ENCODE data around the gene MX2.
A peak's percentile ranks its signal among the peaks of the same experiment; 100 is the strongest.
"Not testable (repeated sequence)": the region's sequence is repeated elsewhere in the genome, so short reads cannot be mapped to it uniquely, and the experiment has no call there.

The MX2 gene

DNA sequence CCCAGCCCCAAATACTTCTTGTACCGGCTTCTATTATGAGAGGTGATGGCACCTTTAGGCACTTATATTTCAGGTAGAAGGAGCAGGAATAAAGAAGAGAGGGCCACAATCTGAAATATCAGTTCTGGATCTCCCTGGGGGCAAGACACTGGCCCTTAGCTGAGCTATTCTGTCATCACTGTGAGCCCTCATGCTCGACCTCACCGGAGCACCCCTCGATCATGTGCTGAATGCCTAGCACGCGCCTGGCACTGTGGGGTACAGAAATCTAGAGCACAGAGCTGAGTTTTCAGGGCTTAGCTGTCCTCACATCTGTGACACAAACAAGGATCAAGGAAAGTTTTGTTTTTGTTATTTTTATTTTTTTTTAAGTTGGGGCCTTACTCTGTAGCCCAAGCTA, 56.6 kb downstream of the MX2 start:
- no peak for DNase-seq (ENCODE audit: low spot score)

DNA sequence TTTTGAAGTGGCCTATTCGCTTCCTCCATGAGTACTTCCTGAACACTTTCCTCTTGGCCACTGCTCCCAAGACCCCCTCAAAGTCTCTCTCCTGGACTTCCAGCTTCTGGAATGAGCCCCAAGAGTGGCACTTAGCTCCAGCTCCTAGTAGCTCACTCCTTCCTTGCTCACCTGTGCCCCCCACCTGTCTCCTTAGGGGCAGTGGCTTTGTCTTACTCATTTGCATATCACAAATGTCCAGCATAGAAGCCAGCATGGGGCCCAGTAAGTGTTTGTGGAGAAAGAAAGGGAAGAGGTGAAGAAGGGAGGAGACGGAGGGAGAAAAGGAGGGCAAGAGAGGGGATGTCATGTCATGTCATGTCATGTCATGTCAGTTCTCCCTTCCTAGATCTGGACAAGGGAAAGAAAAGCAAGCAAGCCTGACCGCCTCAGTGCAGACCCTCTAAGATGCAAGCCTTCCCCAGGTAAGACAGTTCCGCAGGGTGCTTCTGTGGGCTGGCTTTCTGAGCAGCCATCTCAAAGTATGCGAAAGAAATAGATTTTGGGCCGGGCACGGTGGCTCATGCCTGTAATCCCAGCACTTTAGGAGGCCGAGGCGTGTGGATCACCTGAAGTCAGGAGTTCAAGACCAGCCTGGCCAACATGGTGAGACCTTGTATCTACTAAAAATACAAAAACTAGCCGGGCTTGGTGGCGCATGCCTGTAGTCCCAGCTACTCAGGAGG, 57.3 kb downstream of the MX2 start:
- DNase-seq (ENCODE audit: low spot score), result no peak

DNA sequence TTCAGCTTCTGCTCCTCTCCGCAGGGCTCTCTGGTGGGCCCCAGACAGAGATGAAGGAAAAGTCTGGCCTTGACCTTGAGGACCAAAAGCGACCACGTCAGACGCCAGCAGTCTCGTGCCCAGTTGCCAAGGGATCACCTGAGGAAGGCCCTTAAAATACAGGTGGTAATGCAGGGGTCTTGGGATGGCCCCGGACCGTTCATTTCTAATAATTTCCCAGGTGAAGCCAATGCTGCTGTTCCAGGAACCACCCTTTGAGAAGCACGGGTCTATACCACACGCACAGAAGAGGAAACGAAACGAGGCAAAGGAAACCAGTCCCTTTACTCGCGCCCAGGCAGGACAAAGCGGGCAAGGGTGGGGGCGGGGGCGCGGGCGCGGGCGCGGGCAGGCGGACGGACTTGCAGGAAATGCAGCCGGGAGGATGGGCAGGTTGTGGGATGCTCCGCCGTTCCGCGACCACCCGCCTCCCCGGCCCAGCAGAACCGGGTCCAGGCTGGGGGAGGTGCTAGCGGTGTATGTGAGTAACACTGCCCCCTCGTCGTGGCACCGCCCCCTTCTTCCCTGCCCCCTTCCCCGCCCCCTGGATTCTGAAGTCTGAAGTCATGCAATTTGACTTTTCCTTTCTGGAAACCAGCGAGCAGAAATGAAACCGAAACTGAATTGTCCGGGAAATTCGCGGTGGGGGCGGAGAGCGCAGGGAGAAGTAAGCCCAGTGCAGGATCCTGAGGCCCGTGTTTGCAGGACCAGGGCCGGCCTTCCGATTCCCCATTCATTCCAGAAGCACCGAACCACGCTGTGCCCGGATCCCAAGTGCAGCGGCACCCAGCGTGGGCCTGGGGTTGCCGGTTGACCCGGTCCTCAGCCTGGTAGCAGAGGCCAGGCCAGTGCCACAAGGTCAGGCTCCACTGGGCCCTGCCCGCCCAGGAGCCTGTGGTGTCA, 58.4 kb downstream of the MX2 start:
- DNase-seq (ENCODE audit: low spot score), result peak; percentile 85

DNA sequence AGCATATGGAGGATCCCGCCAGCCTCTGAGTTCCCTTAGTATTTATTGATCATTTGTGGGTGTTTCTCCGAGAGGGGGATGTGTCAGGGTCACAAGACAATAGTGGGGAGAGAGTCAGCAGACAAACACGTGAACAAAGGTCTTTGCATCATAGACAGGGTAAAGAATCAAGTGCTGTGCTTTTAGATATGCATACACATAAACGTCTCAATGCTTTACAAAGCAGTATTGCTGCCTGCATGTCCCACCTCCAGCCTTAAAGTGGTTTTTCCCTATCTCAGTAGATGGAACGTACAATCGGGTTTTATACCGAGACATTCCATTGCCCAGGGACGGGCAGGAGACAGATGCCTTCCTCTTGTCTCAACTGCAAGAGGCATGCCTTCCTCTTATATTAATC, 59.2 kb downstream of the MX2 start:
- not testable (repeated sequence) for DNase-seq (ENCODE audit: low spot score)

DNA sequence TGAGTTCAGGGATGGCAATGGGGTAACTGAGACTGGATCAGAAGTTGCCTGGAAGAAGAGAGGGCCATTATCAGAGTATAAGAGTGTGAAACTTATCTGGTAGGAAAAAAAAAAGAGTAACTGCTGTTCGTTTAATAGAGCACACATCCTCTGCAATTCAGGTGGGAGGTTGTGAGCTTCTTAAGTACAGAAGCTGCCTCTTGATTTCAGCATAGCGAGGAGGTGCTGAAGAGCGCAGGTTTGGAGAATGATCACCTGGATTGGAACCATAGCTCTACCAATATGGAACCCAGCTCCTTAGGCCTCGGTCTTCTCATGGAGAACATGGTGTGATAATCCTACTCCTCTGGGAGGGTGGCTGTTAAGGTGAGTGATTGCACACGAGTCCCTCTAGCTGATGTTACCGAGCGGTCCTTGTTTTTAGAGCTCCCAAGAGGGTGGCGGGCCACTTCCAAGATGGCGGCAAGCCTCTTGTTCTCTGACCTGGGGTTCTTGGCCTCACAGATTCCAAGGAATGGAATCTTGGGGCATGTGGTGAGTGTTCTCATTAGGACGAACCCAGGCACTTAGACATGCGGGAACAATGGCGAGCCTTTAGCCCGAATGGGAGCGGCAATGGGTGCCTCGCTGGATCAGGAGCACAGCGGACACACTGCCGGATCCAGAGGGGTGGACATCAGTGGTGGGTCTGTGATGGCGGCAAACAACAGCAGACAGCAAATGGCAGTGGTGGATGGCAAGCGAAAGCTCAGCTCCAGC, 60.9 kb downstream of the MX2 start:
- no peak for DNase-seq (ENCODE audit: low spot score)

DNA sequence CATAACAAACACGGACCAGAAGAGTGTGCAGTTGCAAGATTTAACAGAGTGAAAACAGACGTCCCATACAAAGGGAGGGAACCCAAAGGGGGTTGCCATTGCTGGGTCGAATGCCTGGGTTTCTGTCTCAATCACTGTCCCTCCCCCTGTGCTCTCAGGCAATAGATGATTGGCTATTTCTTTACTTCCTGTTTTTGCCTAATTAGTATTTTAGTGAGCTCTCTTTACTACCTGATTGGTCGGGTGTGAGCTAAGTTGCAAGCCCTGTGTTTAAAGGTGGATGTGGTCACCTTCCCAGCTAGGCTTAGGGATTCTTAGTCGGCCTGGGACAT, 61.4 kb downstream of the MX2 start:
- DNase-seq (ENCODE audit: low spot score), result not testable (repeated sequence)

DNA sequence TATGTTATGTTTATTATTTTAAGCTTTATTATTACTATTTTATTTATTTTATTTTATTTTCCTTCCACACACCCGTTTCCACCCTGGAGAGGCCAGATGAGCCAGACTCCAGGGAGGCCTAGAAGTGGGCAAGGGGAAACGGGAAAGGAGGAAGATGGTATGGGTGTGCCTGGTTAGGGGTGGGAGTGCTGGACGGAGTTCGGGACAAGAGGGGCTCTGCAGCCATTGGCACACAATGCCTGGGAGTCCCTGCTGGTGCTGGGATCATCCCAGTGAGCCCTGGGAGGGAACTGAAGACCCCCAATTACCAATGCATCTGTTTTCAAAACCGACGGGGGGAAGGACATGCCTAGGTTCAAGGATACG, 63.7 kb downstream of the MX2 start:
- no peak for DNase-seq (ENCODE audit: low spot score)

DNA sequence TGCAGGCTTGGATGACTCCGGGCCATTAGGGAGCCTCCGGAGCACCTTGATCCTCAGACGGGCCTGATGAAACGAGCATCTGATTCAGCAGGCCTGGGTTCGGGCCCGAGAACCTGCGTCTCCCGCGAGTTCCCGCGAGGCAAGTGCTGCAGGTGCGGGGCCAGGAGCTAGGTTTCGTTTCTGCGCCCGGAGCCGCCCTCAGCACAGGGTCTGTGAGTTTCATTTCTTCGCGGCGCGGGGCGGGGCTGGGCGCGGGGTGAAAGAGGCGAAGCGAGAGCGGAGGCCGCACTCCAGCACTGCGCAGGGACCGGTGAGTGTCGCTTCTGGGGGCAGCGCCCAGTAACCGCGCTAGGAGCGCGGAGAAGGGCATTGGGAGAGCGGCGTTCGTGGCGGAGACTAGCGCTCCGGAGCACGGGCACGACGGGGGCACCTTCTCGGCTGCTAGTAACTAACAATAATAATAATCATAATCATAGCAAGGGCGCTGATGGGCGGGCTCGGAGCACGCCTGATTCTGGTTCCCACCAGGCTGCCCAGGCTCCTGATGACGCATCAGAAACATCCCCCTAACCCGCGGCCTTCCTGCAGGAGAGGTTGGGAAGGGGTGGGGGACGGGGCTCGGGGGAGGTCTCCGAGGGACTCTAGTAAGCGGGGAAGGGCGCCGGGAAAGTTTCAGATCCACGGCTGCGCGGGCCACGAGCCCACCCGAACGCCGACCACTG, 64.3 kb downstream of the MX2 start, which contains the start of gene MX1:
Gene MX1, plus strand, starts transcription at position 286 of the 722 bp plus-strand sequence. CDS start 5,832 bp downstream, outside the sequence.
- peak; percentile 55 for DNase-seq (ENCODE audit: low spot score)

DNA sequence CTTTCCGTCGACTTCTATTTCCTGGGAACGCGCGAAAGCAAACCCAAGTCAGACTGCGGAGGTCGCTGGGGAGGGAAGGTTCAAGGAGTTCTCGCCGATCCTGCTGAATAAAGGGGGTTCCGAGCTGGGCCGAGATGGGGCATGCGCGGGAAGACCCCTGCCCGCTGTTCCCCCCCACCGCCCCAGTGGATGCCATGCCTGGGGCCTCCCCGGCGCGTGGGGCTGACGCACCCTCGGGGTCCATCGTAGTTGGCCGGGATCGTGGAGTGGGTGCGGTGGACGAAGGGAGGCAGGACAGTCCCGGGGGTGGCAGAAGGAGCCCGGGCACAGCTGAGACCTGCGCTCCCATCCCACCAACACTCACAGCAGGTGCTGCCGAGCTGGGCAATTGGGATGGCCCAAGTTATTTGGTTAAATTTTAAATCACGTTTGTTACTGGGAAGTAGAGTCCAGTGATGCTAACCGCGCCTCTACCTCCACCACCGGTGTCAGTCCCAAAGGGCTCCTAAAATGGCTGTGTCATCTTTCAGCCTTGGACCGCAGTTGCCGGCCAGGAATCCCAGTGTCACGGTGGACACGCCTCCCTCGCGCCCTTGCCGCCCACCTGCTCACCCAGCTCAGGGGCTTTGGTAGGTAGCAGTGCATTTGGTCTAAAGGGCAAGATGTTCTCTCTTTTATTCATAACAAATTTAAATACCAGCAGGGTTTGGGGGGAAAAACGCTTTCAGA, 65.0 kb downstream of the MX2 start:
- no peak for DNase-seq (ENCODE audit: low spot score)

DNA sequence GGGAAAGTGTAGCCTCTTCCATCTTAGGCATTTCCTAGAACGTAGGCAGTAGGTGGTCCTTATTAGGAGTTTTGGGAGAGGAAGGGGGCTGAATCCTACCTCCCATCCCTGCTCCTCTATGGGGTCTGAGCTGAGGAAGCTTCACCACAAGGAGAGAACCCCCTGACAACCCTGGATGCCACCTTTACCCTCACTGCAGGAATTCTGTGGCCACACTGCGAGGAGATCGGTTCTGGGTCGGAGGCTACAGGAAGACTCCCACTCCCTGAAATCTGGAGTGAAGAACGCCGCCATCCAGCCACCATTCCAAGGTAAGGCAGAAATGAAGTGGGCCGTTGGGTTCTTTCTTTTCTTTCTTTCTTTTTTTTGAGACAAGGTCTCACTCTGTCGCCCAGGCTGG, 65.7 kb downstream of the MX2 start:
- DNase-seq (ENCODE audit: low spot score), result no peak

DNA sequence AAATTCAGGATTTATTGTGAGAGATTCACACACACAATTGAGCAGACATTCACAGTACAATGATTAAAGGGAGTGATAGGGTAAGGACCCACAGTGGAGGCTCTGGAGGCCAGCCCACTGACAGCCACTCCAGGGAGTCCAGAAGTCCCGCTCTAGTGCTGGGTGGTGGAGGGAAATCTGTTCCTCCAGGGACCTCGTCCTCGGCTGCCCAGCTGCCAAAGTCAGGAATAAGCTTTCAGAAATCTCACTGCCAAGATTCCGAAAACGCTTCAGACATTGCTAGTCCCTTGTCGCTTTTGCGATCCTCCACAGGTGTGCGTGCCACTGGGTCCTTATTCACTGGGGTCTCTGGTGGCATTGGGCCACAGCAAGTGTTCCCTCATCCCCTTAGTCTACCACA, 66.5 kb downstream of the MX2 start:
- DNase-seq (ENCODE audit: low spot score), result no peak

DNA sequence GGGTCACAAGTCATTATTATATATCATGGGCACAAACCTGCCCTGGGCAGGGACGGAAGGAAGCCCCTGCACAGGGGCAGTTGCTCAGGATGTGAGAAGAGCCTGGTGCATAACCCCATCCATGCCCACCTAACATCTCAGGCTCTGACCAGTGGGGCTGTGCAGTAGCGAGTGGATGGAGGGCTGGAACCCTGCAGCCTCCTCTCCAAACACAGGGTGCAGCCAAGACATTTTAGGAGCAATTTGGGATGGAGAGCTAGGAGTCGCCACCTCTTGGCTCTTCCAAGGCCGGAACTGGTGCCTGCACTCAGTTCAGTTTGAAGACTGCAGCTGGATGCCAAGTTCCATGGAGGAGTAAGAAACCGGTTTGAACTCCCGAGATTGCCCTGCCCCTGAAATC, 67.0 kb downstream of the MX2 start:
- DNase-seq (ENCODE audit: low spot score), result no peak

DNA sequence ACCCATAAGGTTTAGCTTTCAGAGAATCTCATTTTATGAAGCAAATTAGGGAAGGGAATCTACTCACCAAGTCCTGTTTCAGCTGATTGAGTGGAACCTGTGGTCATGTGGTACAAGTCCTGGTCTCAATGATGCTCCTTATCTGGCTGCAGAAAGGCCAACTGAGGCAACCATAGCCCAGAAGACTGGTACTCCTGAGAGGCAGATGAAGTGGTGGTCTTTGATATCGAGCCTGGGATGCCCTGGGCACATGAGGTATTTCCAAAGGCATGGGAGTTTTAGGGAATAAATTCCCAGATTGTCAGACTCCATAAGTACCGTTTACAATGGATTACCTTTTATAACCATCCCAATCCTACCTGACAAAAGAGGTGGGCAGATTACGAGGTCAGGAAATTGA, 67.5 kb downstream of the MX2 start:
- DNase-seq (ENCODE audit: low spot score), result no peak

DNA sequence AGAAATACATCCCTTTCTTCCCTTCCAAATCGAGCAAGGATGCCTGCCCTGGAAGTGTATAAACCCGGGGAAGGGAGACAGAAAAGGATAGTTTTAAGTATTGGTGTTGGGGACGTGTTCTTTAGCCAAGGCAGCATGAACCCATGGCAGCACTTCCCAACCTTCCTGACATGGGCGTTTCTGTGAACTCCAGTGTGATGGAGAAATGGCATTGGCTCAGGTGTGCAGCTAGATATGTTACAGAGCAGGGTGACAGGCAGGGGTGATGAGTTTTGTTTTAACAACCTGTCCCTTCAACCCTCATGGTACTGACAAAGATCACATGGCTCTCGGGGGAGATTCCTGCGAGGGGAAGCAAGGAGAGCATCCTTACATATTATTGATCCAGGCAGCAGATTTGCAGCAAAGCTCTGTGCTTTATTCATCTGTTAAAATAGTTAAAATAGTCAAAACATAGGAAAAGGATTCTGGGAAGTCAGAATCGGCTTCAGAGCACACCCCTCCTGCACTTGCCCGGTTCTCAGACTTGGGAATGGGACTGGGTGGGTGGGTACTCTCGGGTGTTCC, 68.2 kb downstream of the MX2 start:
- no peak for DNase-seq (ENCODE audit: low spot score)

DNA sequence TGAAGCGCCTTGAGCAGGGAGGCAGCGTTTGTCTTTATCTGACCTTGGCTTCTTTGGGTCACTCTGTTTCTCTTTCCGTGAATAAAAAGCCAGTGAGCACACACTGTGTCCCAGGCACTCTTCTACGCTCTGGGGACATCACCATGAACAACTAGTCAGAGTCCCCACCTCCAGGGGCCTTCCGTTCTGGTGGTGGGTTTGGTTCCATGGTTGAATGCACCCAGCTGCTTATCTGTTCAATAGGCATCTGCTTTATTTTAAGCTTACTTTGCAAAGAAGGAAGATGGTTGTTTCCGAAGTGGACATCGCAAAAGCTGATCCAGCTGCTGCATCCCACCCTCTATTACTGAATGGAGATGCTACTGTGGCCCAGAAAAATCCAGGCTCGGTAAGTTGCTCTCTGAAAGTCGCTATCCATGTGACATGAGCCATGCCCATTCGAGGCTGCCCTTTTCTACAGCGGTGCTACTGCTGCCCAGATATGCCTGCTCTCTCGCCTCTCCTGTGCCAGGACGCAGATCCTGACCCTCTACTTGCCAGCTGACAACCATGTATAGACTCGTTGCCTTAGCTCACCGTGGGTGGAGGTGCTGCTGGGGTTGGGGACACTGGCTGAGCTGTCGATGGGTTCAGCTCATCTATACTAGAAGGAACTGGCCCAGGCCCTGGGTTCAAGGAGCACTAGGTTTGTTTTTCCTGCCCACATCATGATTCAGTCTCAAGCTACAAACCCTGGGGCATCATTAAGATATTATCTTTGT, 70.1 kb downstream of the MX2 start:
- no peak for DNase-seq (ENCODE audit: low spot score)

DNA sequence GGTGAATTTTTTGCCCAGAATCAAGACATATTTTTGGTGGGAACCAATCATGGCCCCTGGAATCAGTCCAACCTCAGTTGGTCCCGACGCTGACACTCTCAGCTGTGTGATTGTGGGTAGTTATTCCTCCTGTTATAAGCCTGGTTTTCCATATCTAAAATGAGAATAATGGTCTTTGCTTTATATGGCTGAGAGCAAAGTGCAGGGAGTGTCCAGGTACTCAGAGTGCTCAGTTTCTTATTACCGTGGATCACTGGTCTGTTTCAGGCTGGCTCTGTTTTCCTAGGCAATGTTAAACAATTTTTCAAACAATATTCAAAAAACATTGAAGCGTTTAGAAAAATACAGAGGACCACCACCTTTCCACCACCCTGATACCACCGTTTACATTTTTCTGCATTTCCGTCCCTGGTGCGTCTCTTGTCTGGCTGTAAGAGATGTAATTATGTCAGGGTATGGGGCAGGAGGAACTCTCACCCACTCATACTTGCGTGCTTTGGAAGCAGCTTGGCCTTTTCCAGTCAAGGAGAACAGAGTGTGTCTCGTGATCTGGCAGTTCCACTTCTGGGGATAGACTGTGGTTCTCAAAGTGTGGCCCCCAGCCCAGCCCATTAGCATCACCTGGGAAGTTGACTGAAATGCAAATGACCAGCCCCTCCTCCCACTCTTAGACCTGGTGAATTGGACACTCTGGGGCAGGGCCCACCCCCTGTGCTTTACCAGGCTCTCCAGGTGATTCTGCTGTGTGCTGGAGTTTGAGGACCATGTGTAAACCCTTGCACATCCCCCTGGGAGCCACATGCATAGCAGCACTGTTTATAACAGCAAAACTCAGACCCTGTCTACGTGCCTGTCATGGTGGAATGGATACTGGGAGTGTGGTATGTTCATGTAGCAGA, 71.0 kb downstream of the MX2 start:
- DNase-seq (ENCODE audit: low spot score), result no peak

DNA sequence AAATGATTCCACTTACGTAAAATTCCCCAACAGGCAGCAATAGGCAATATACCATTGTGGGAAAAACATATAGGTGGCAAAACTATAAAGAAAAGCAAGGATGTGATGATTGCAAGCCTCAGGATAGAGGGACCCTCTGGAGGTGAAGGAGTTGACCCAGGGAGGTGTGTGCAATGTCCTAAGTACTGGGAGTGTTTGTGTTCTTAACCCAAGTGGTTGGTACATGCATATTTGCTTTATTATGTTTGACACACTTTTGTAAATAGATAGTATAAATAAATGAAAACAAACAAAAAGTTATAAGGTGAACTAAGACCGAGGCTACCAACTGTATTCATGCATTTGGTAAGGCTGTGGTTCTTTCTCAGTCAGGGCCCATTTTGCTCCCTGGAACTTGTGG, 71.7 kb downstream of the MX2 start:
- no peak for DNase-seq (ENCODE audit: low spot score)

DNA sequence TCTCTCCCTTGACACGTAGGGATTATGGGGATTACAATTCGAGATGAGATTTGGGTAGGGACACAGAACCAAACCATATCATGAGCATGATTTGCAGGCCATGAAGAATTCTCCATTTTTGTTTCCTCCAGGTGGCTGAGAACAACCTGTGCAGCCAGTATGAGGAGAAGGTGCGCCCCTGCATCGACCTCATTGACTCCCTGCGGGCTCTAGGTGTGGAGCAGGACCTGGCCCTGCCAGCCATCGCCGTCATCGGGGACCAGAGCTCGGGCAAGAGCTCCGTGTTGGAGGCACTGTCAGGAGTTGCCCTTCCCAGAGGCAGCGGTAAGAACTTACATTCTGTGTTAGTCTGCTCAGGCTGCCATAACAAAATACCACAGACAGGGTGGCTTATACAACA, 73.9 kb downstream of the MX2 start:
- DNase-seq (ENCODE audit: low spot score), result no peak

DNA sequence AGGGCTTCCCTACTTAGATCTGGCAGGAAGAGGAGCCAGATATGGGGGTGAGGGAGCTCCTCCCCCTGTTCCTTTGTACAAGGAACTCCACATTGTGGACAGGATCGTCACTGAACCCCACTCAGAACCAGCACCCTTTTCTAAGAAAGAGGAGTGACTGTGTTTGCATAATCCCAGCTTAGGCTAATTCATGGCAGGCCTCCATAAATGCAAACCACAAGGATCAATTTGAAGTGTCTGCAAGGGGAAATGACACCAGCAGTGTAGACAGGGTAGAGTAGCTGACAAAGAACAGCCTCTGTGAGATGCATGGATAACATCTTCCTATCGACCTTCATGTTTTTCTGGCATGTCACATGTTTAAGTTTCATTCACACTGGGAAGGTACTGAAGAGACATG, 75.9 kb downstream of the MX2 start:
- no peak for DNase-seq (ENCODE audit: low spot score)
